ENCODE results near the gene COPS7A. TPM values are rescaled to one million over a fixed set of nuclear protein-coding genes. Genes with fewer than 3 reads are reported as not detected.

The COPS7A gene
- total RNA-seq, 1 experiment from 2014 or later: 67.8 TPM

GRCh38 chr12:6773590-6774351, 49.9 kb downstream of the COPS7A start:
- Histone ChIP-seq H4K20me1 (ENCODE audit: insufficient read depth) (no peaks in the 10 kb centered on the region), H3K36me3 (ENCODE audit: control insufficient read depth in 1 of 2, insufficient read depth in 2 of 2, low read length in 2 of 2) (peaks cover 9 to 13% of the 10 kb centered on the region in 2 experiments; a peak in 3 of 4 replicates), H3K79me2 (ENCODE audit: insufficient read depth, low read length) (peaks cover 9% of the 10 kb centered on the region), H3K27ac (ENCODE audit: low read depth, low read length) (no peak overlapping the region), H3K4me1 (ENCODE audit: control insufficient read depth in 1 of 2, insufficient read depth in 2 of 2, low read length in 2 of 2) (peaks cover 12 to 31% of the 10 kb centered on the region in 2 experiments; a peak in 3 of 4 replicates), H3K9me2 (ENCODE audit: insufficient read depth) (no peaks in the 10 kb centered on the region), H2AFZ (ENCODE audit: low read depth, low read length, poor library complexity, severe bottlenecking) (no peak overlapping the region), H3K27me3 (ENCODE audit: insufficient read depth, low read length) (no peaks in the 10 kb centered on the region), H3K4me2 (ENCODE audit: low read length) (no peak overlapping the region), H3K4me3 (replicated peaks in 1 of 2; ENCODE audit: low read depth in 1 of 2, low read length in 2 of 2) (no peak overlapping the region), H3K9ac (ENCODE audit: low read length) (no peak overlapping the region), H3K9me3 (ENCODE audit: control insufficient read depth in 1 of 2, insufficient read depth in 1 of 2, low read depth in 1 of 2, low read length in 2 of 2) (no peaks in the 10 kb centered on the region)
- no TSS peak for BruUV-seq (replicated peaks)
- ChIA-PET RAD21 (ENCODE audit: low non-redundant PET in 1 of 2, low total read pairs in 2 of 2, uncharacterized antibody in 2 of 2, unreplicated experiment in 2 of 2) (no interaction called here), POLR2A (interaction anchor here (1.8 kb wide), 2 partner anchors 8 to 20 kb away, joined by 3 to 7 read pairs; partner anchors contain the start of gene PTMS), CTCF (interaction anchor here (1.0 kb wide), 1 partner anchor 21 kb away, joined by 3 read pairs; the partner anchor contains the start of gene MLF2)
- no peak for DNase-seq (ENCODE audit: low read depth, low spot score)
- intact Hi-C loops (cut with micrococcal nuclease): no loop called here
- ATAC-seq: no peak
- TF ChIP-seq ZNF274 (IDR thresholded peaks at IDR 0.05; ENCODE audit: low read depth, low read length): no peak
- no peak for TF ChIP-seq CEBPB (IDR thresholded peaks at IDR 0.05; ENCODE audit: low read depth)
- no peak for TF ChIP-seq EZH2phosphoT487 (IDR thresholded peaks at IDR 0.05; ENCODE audit: borderline replicate concordance)
- TF ChIP-seq SIN3A (IDR thresholded peaks at IDR 0.05; ENCODE audit: low read depth): no peak
- no peak for TF ChIP-seq RAD21 (IDR thresholded peaks at IDR 0.05; ENCODE audit: low read depth)
- no peak for TF ChIP-seq ELF1 (IDR thresholded peaks at IDR 0.05; ENCODE audit: borderline replicate concordance, low read depth)
- no peak for TF ChIP-seq CBX3 (IDR thresholded peaks at IDR 0.05; ENCODE audit: low read depth)
- TF ChIP-seq MAX (IDR thresholded peaks at IDR 0.05): no peak
- TF ChIP-seq EZH2 (IDR thresholded peaks at IDR 0.05): no peak

Measured in HCT116 (cell line).